Adrenal gland (tissue), 5 donors: Measurements from ENCODE around the gene SASH1.

Source experiments
- CTCF ChIP-seq, 6 experiments: fragments of 450-650 bp in 4 of 6; fragments of 200-600 bp in 2 of 6; sonication (generic) in 1 of 6; IDR thresholded peaks; 1 replicate in 5 of 6; 2 replicates in 1 of 6; pipeline versions ENCODE4 v1.5.1 to v1.8.0; 2016 to 2021; ENCODE audit warnings: antibody characterized with exemption in 6 of 6, mild to moderate bottlenecking in 2 of 6, moderate library complexity in 1 of 6
- POLR2A ChIP-seq, 2 donors: fragments of 450-650 bp; IDR thresholded peaks; one replicate each; pipeline ENCODE4 v1.6.1; 2017; ENCODE audit warnings: antibody characterized with exemption in 2 of 2, mild to moderate bottlenecking in 2 of 2, moderate library complexity in 1 of 2
- donor health status: DM: no; HTN: no; CAD: no.

GRCh38 chr6:148459238-148459637, 116.6 kb downstream of the SASH1 start:
- TF ChIP-seq CTCF (IDR thresholded peaks at IDR 0.05): no peak
- TF ChIP-seq POLR2A (IDR thresholded peaks at IDR 0.05): no peak
